K562 (cell line): ENCODE measurements around the gene PHACTR2. TPM values are rescaled to one million over a fixed set of nuclear protein-coding genes. Genes with fewer than 3 reads are reported as not detected.

Source experiments
- ATAC-seq: fragments of 200-7000 bp; cut with Tn5 transposase; 3 replicates; pipeline ENCODE4 v1.9.1; 2020; ENCODE audit warnings: moderate library complexity
- BruUV-seq: library from RNA; stranded (reverse); fragments of 400-500 nt; replicated peaks from 2 replicates; lab custom pipeline; 2021; lab: Mats Ljungman, UMichigan
- CTCF ChIA-PET: fragments of 300-600 bp; formaldehyde crosslinking; extraction: SDS; loops from one replicate; lab custom pipeline; 2021; ENCODE audit warnings: low intra/inter-chr PET ratio; lab: Yijun Ruan, JAX
- POLR2A ChIA-PET: fragments of 300-600, 350-650 bp; sonication (Branson Sonifier 250); formaldehyde crosslinking; extraction: SDS; loops from one replicate; lab custom pipeline; 2021; ENCODE audit warnings: antibody characterized with exemption, inconsistent platforms; lab: Yijun Ruan, JAX
- DNase-seq, 4 experiments: peaks; one replicate each; pipeline versions ENCODE4 v3.0.0 to v3.0.0-alpha.2; 2011 to 2018; ENCODE audit warnings: low spot score in 3 of 4, mixed read lengths in 3 of 4; ENCODE audit errors: extremely low read depth in 1 of 4
- FAIRE-seq: peaks from 2 replicates; lab custom pipeline; 2011; peaks lifted over from hg19 to GRCh38; lab: Jason Lieb, UNC
- H2AFZ ChIP-seq: 2 replicates; pipeline ENCODE4 v1.6.0; 2011; ENCODE audit warnings: low read depth, low read length, control low read depth, inconsistent platforms
- H3K27ac ChIP-seq: fragments of 200-600 bp; 3 replicates; pipeline ENCODE4 v1.8.0; 2011; ENCODE audit warnings: low read depth, mild to moderate bottlenecking, control low read depth, inconsistent platforms, low read length, moderate library complexity, mixed read lengths; ENCODE audit errors: extremely low read depth
- H3K27me3 ChIP-seq, 2 experiments: fragments of 300-600 bp in 1 of 2; 2 replicates in 1 of 2; 3 replicates in 1 of 2; pipeline versions ENCODE4 v1.6.0 to v1.8.0; 2011; ENCODE audit warnings: inconsistent platforms in 2 of 2, low read length in 2 of 2, mild to moderate bottlenecking in 1 of 2, mixed read lengths in 1 of 2, moderate library complexity in 1 of 2; ENCODE audit not compliant: control insufficient read depth in 2 of 2, insufficient read depth in 2 of 2
- H3K36me3 ChIP-seq: fragments of 300-600 bp; 3 replicates; pipeline ENCODE4 v1.8.0; 2011; ENCODE audit warnings: mild to moderate bottlenecking, low read length, inconsistent platforms; ENCODE audit not compliant: control insufficient read depth, insufficient read depth
- H3K4me1 ChIP-seq, 2 experiments: fragments of 200-600 bp in 1 of 2; replicated peaks in 1 of 2; 2 replicates in 1 of 2; 3 replicates in 1 of 2; pipeline versions ENCODE4 v1.5.1 to v1.8.0; 2011; ENCODE audit warnings: inconsistent platforms in 2 of 2, low read length in 2 of 2, mild to moderate bottlenecking in 1 of 2, mixed read lengths in 1 of 2, moderate library complexity in 1 of 2; ENCODE audit not compliant: control insufficient read depth in 2 of 2, insufficient read depth in 2 of 2
- H3K4me2 ChIP-seq: 2 replicates; pipeline ENCODE4 v1.6.1; 2011; ENCODE audit warnings: low read length, control low read depth, inconsistent platforms, mixed read lengths; ENCODE audit not compliant: insufficient read depth
- H3K4me3 ChIP-seq: fragments of 200-600 bp; sonication (generic), shearing (Covaris generic); 2 replicates; pipeline ENCODE4 v1.5.1; 2016; ENCODE audit warnings: control low read depth, inconsistent platforms
- H3K79me2 ChIP-seq: fragments of 200-600 bp; 3 replicates; pipeline ENCODE4 v1.8.0; 2011; ENCODE audit warnings: low read length, inconsistent platforms; ENCODE audit not compliant: control insufficient read depth, insufficient read depth
- H3K9ac ChIP-seq, 2 experiments: 2 replicates each; pipeline versions ENCODE4 v1.6.0 to v1.6.1; 2011; ENCODE audit warnings: low read depth in 2 of 2, low read length in 2 of 2, control low read depth in 1 of 2, inconsistent platforms in 1 of 2, mild to moderate bottlenecking in 1 of 2, mixed read lengths in 1 of 2; ENCODE audit not compliant: insufficient read depth in 1 of 2
- H3K9me1 ChIP-seq: one replicate; pipeline ENCODE4 v1.6.0; 2011; ENCODE audit warnings: inconsistent platforms, mild to moderate bottlenecking, low read length, moderate library complexity; ENCODE audit not compliant: control insufficient read depth, insufficient read depth
- H3K9me3 ChIP-seq: replicated peaks from 2 replicates; pipeline ENCODE4 v1.5.1; 2011; ENCODE audit warnings: low read depth, low read length, inconsistent platforms; ENCODE audit not compliant: control insufficient read depth, insufficient read depth
- H4K20me1 ChIP-seq: replicated peaks from 2 replicates; pipeline ENCODE4 v1.6.1; 2011; ENCODE audit warnings: low read length, inconsistent platforms, mixed read lengths; ENCODE audit not compliant: control insufficient read depth, insufficient read depth
- CBFA2T2 ChIP-seq: fragments of 450-650 bp; conservative IDR thresholded peaks from 2 replicates; pipeline ENCODE4 v1.6.1; 2017; ENCODE audit warnings: mild to moderate bottlenecking
- MEIS2 ChIP-seq: fragments of 450-650 bp; IDR thresholded peaks from 2 replicates; pipeline ENCODE4 v1.6.1; 2014; ENCODE audit warnings: mild to moderate bottlenecking; ENCODE audit not compliant: partially characterized antibody
- ZNF134 ChIP-seq: fragments of 250-450 bp; sonication (Bioruptor Pico); conservative IDR thresholded peaks from 2 replicates; pipeline ENCODE4 v1.4.0; 2020
- WGBS: fragments of 100-300 bp; shearing (Covaris generic); methylation state at CpG from one replicate; pipeline ENCODE4 v1.1.6; 2016; ENCODE audit warnings: low coverage, mixed read lengths; ENCODE audit not compliant: insufficient coverage; ENCODE audit errors: missing lambda C conversion rate; 5-methylcytosine and 5-hydroxymethylcytosine counted together
- in situ Hi-C: fragments of 300-500 bp; cut with MboI; formaldehyde crosslinking; loops from 4 replicates; pipeline ENCODE4 v1.15.0; 2018; ENCODE audit warnings: inconsistent platforms, mixed read lengths
- intact Hi-C: fragments of 100-400 bp; cut with micrococcal nuclease; formaldehyde crosslinking; loops from 2 replicates; pipeline ENCODE4 v1.14.2; 2022
- polyA plus RNA-seq, 8 experiments: library from polyadenylated mRNA; depleted of rRNA in 4 of 8; stranded (reverse) in 5 of 8; unstranded in 3 of 8; fragments of >200 nt; fragmentation: Nextera tagmentation in 2 of 8; fragmentation: Illumina TruSeq in 1 of 8; extraction: Ambion mirVana in 2 of 8; extraction: Trizol in 1 of 8; gene quantifications; 2 replicates each; pipeline versions ENCODE4 v1.2.1 to v1.2.3, GENCODE V29; 2011 to 2014; ENCODE audit warnings: inconsistent platforms in 1 of 8, missing spikeins in 1 of 8
- total RNA-seq, 7 experiments: library from RNA; depleted of rRNA in 6 of 7; stranded (reverse); fragments of >200 nt in 6 of 7; fragmentation: Illumina TruSeq in 2 of 7; extraction: Trizol in 2 of 7; gene quantifications; 2 replicates each; pipeline versions ENCODE4 v1.2.1 to v1.2.3, GENCODE V29; 2011 to 2021; ENCODE audit warnings: low replicate concordance in 1 of 7
- TF ChIP-seq, protein P1 (sequence below): fragments of 450-650 bp; IDR thresholded peaks from 2 replicates; pipeline ENCODE4 v1.6.1; 2016

Gene PHACTR2
- total and polyA plus RNA-seq, 9 of the 15 experiments (the other 6 are each of a cell fraction or from before 2014, with no cell fraction given): 5.3 to 52.5 (median 22.9) TPM

GRCh38 chr6:143749891-143750290 lies 72.1 kb downstream of the PHACTR2 start:
- Histone ChIP-seq H3K27ac (no peak overlapping the region), H3K4me3 (no peak overlapping the region), H3K9me3 (no peaks in the 10 kb centered on the region), H3K79me2 (no peaks in the 10 kb centered on the region), H3K9ac (no peak overlapping the region), H2AFZ (no peak overlapping the region), H3K9me1 (no peaks in the 10 kb centered on the region), H3K36me3 (peaks cover 3% of the 10 kb centered on the region; the same call in 1 of the 3 replicates), H3K4me2 (no peak overlapping the region), H3K4me1 (peaks cover 0 to 12% of the 10 kb centered on the region in 2 experiments; a peak in 4 of 5 replicates), H4K20me1 (no peaks in the 10 kb centered on the region), H3K27me3 (no peaks in the 10 kb centered on the region)
- FAIRE-seq (no peak), ATAC-seq (no peak), DNase-seq (no peak)
- intact Hi-C loops (no loop called here), in situ Hi-C loops (no loop called here)
- WGBS: 52% methylated on average over 1 of the region's 1 CpG
- CTCF ChIA-PET: no interaction called here
- TF ChIP-seq ZNF134 (CRISPR knock-in tag): no peak
- BruUV-seq: no TSS peak
- POLR2A ChIA-PET: interaction anchor here (0.7 kb wide), 1 partner anchor 104 kb away, joined by 3 read pairs; no protein-coding TSS in a partner anchor

DNA sequence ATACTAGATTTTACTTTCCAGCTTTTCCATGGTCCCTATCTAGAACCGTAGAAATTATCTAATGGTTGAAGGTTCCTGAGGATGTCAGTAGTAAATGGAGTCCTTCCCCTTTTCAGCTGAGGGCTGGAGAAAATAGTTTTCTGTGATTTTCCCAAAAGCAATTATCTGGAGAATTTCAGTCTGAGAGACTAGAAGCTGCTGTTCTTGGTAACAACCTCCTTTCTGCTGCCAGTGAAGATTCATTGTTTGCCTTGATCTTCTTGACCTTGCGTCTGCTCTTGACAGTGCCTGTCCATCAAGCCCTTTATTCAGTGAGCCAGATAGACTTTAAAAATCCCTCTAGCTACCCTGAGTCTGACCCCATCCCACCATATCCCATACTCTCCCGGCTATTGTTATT lies 73.1 kb downstream of the PHACTR2 start:
- ATAC-seq: no peak
- Histone ChIP-seq H3K4me1 (peaks cover 0 to 12% of the 10 kb centered on the region in 2 experiments; a peak in 4 of 5 replicates), H2AFZ (no peak overlapping the region), H3K9me1 (no peaks in the 10 kb centered on the region), H3K27me3 (no peaks in the 10 kb centered on the region), H3K4me2 (no peak overlapping the region), H3K27ac (no peak overlapping the region), H3K9ac (no peak overlapping the region), H3K4me3 (no peak overlapping the region), H3K36me3 (peaks cover 3% of the 10 kb centered on the region; the same call in 1 of the 3 replicates), H3K9me3 (0 out of 2 replicates have a peak, but pooled peaks cover 2% of the 10 kb centered on the region), H4K20me1 (no peaks in the 10 kb centered on the region)
- in situ Hi-C loops: no loop called here
- BruUV-seq: no TSS peak
- intact Hi-C loops: no loop called here
- CTCF ChIA-PET: no interaction called here
- FAIRE-seq: peak; percentile 60
- no peak for DNase-seq
- TF ChIP-seq CBFA2T2 (no peak), MEIS2 (peak; percentile 30)
- TF ChIP-seq, protein P1, sequence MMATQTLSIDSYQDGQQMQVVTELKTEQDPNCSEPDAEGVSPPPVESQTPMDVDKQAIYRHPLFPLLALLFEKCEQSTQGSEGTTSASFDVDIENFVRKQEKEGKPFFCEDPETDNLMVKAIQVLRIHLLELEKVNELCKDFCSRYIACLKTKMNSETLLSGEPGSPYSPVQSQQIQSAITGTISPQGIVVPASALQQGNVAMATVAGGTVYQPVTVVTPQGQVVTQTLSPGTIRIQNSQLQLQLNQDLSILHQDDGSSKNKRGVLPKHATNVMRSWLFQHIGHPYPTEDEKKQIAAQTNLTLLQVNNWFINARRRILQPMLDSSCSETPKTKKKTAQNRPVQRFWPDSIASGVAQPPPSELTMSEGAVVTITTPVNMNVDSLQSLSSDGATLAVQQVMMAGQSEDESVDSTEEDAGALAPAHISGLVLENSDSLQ: peak; percentile 65; the same call in 1 of the 2 replicates
- TF ChIP-seq, all 486 proteins: peak for 2
- WGBS: 62% methylated on average over 3 of the region's 3 CpGs
- POLR2A ChIA-PET: interaction anchor here (0.6 kb wide), 1 partner anchor 189 kb away, joined by 3 read pairs; no protein-coding TSS in a partner anchor
- H3K79me2 ChIP-seq: no peaks in the 10 kb centered on the region
